ENCODE results near the gene SMCO2. TPM values are rescaled to one million over a fixed set of nuclear protein-coding genes. Genes with fewer than 3 reads are reported as not detected.

The SMCO2 gene
- total RNA-seq, 1 experiment from 2014 or later = 0.20 TPM

- no peaks in the 10 kb centered on the region for H3K27me3 Mint-ChIP-seq (ENCODE audit: low read depth)
- Histone ChIP-seq H3K4ac (ENCODE audit: low read depth, low read length) (no peak overlapping the region), H3K18ac (ENCODE audit: insufficient read length, low read depth, low read length) (no peak overlapping the region), H3K14ac (ENCODE audit: insufficient read depth, low read length) (no peak overlapping the region), H3K23me2 (ENCODE audit: insufficient read length, low read depth, low read length, poor library complexity, severe bottlenecking) (no peaks in the 10 kb centered on the region), H2BK15ac (ENCODE audit: low read depth, low read length) (no peak overlapping the region), H3K23ac (ENCODE audit: insufficient read length, low read depth, low read length) (no peak overlapping the region), H3T11ph (ENCODE audit: low read length) (no peak overlapping the region), H4K8ac (replicated peaks; ENCODE audit: insufficient read length, low read depth, low read length) (no peak overlapping the region), H2BK5ac (ENCODE audit: insufficient read length, low read length) (no peak overlapping the region), H2BK20ac (ENCODE audit: low read depth, low read length, poor library complexity, severe bottlenecking) (no peak overlapping the region), H3K79me2 (ENCODE audit: insufficient read depth, low read length) (no peaks in the 10 kb centered on the region), H2BK120ac (ENCODE audit: low read depth, low read length, poor library complexity, severe bottlenecking) (no peak overlapping the region), H3K27me3 (ENCODE audit: insufficient read depth, low read length) (no peaks in the 10 kb centered on the region), H3K9me3 (ENCODE audit: control insufficient read depth, low read depth, low read length) (no peaks in the 10 kb centered on the region), H4K20me1 (ENCODE audit: control insufficient read depth, insufficient read depth, insufficient read length) (no peaks in the 10 kb centered on the region), H3K4me2 (ENCODE audit: insufficient read depth, insufficient read length, low read length) (no peak overlapping the region), H3K9ac (ENCODE audit: extremely low read depth, insufficient read length, low read length) (no peak overlapping the region), H3K27ac (ENCODE audit: insufficient read length, low read depth, low read length) (no peak overlapping the region), H4K91ac (ENCODE audit: insufficient read length, low read depth, low read length) (no peak overlapping the region), H3K56ac (ENCODE audit: insufficient read length, low read depth, low read length) (no peak overlapping the region), H2BK12ac (ENCODE audit: insufficient read length, low read depth, low read length) (no peak overlapping the region), H4K5ac (ENCODE audit: insufficient read length, low read depth, low read length) (no peak overlapping the region), H2AK5ac (ENCODE audit: insufficient read length, low read length) (no peak overlapping the region), H3K4me1 (ENCODE audit: insufficient read depth, low read length) (no peaks in the 10 kb centered on the region), H2AFZ (ENCODE audit: low read length) (no peak overlapping the region), H3K79me1 (ENCODE audit: insufficient read depth, low read depth, low read length, poor library complexity, severe bottlenecking) (no peaks in the 10 kb centered on the region)
- peaks cover 0 to 9% (median 2%) of the 10 kb centered on the region in 3 experiments; a peak in 3 of 7 replicates for H3K36me3 Mint-ChIP-seq (ENCODE audit: insufficient read depth in 1 of 3, low read depth in 3 of 3)
- peaks cover 8 to 13% of the 10 kb centered on the region in 2 experiments for H3K4me1 Mint-ChIP-seq
- no peak overlapping the region for H3K4me3 Mint-ChIP-seq
- no peak overlapping the region for H3K27ac Mint-ChIP-seq
- DNase-seq = no peak
- H3K9me3 Mint-ChIP-seq = peaks cover 0 to 9% of the 10 kb centered on the region in 2 experiments; a peak in 3 of 5 replicates
- WGBS (ENCODE audit: extremely low coverage, insufficient read length, low lambda C conversion rate) = no CpG with 5 or more reads among the region's 6 CpGs
- TF ChIP-seq CTCF (conservative IDR thresholded peaks at IDR 0.05) = no peak
These were observed 2.5 kb downstream of the SMCO2 start for GRCh38 chr12:27449026-27449425.
